ENCODE results near the gene CHAC2.

- TF ChIP-seq, protein P1, sequence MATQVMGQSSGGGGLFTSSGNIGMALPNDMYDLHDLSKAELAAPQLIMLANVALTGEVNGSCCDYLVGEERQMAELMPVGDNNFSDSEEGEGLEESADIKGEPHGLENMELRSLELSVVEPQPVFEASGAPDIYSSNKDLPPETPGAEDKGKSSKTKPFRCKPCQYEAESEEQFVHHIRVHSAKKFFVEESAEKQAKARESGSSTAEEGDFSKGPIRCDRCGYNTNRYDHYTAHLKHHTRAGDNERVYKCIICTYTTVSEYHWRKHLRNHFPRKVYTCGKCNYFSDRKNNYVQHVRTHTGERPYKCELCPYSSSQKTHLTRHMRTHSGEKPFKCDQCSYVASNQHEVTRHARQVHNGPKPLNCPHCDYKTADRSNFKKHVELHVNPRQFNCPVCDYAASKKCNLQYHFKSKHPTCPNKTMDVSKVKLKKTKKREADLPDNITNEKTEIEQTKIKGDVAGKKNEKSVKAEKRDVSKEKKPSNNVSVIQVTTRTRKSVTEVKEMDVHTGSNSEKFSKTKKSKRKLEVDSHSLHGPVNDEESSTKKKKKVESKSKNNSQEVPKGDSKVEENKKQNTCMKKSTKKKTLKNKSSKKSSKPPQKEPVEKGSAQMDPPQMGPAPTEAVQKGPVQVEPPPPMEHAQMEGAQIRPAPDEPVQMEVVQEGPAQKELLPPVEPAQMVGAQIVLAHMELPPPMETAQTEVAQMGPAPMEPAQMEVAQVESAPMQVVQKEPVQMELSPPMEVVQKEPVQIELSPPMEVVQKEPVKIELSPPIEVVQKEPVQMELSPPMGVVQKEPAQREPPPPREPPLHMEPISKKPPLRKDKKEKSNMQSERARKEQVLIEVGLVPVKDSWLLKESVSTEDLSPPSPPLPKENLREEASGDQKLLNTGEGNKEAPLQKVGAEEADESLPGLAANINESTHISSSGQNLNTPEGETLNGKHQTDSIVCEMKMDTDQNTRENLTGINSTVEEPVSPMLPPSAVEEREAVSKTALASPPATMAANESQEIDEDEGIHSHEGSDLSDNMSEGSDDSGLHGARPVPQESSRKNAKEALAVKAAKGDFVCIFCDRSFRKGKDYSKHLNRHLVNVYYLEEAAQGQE (IDR thresholded peaks at IDR 0.05; ENCODE audit: insufficient read depth in 1 of 2, low read depth in 2 of 2, low read length in 2 of 2) = no peak
- TF ChIP-seq POLR2AphosphoS5 (IDR thresholded peaks at IDR 0.05; ENCODE audit: low read depth, low read length) (no peak), SIN3A (IDR thresholded peaks at IDR 0.05; ENCODE audit: borderline replicate concordance, insufficient read depth, low read length) (no peak), TAF1 (IDR thresholded peaks at IDR 0.05; ENCODE audit: borderline replicate concordance, insufficient read depth, low read length) (no peak), FOXP2 (optimal IDR thresholded peaks at IDR 0.05; ENCODE audit: borderline replicate concordance, extremely low read depth, extremely low read length, insufficient read depth) (no peak)
These were observed 43.1 kb upstream of the CHAC2 start for GRCh38 chr2:53724536-53724935.

Measured in PFSK-1 (cell line).